ENCODE data around the gene SLC25A46. TPM values are rescaled to one million over a fixed set of nuclear protein-coding genes. Genes with fewer than 3 reads are reported as not detected.

SLC25A46 gene
- total RNA-seq, 1 experiment from 2014 or later, result 25.9 TPM

DNA sequence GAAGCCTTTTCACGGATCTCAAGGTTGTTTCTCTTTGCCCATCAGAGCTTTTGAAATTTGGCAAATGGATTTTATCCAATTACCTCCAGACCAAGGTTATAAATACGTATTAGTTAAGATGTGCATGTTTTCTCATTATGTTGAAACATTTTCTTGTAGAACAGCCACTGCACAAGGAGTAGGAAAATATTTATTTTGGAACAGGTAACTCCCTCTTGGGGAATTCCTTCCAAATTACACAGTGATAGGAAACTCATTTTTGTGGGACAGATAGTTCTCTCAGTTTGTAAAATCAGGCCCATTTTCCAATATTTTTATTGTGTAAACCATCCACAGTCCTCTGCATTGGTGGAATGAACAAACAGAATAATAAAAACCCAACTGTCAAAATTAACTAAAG is 35.3 kb upstream of the SLC25A46 start:
- H3K4me3 ChIP-seq (replicated peaks in 1 of 2; ENCODE audit: low read depth in 1 of 2, low read length in 2 of 2), result no peak overlapping the region
- no peak overlapping the region for H3K9ac ChIP-seq (ENCODE audit: low read length)
- H3K9me2 ChIP-seq (ENCODE audit: insufficient read depth), result no peaks in the 10 kb centered on the region
- POLR2A ChIA-PET, result no interaction called here
- H3K27me3 ChIP-seq (ENCODE audit: insufficient read depth, low read length), result no peaks in the 10 kb centered on the region
- ATAC-seq, result no peak
- no peaks in the 10 kb centered on the region for H3K9me3 ChIP-seq (ENCODE audit: control insufficient read depth in 1 of 2, insufficient read depth in 1 of 2, low read depth in 1 of 2, low read length in 2 of 2)
- no peaks in the 10 kb centered on the region for H3K79me2 ChIP-seq (ENCODE audit: insufficient read depth, low read length)
- no peak overlapping the region for H2AFZ ChIP-seq (ENCODE audit: low read depth, low read length, poor library complexity, severe bottlenecking)
- no peak overlapping the region for H3K4me2 ChIP-seq (ENCODE audit: low read length)
- no peak for DNase-seq (ENCODE audit: low read depth, low spot score)
- H4K20me1 ChIP-seq (ENCODE audit: insufficient read depth), result no peaks in the 10 kb centered on the region
- H3K27ac ChIP-seq (ENCODE audit: low read depth, low read length), result no peak overlapping the region
- no peaks in the 10 kb centered on the region for H3K36me3 ChIP-seq (ENCODE audit: control insufficient read depth in 1 of 2, insufficient read depth in 2 of 2, low read length in 2 of 2)
- no TSS peak for BruUV-seq (replicated peaks)
- H3K4me1 ChIP-seq (ENCODE audit: control insufficient read depth in 1 of 2, insufficient read depth in 2 of 2, low read length in 2 of 2), result no peaks in the 10 kb centered on the region
- RAD21 ChIA-PET (ENCODE audit: low non-redundant PET in 1 of 2, low total read pairs in 2 of 2, uncharacterized antibody in 2 of 2, unreplicated experiment in 2 of 2), result no interaction called here
- intact Hi-C loops (cut with micrococcal nuclease), result no loop called here
- no peak for TF ChIP-seq ATF3 (IDR thresholded peaks at IDR 0.05)
- no peak for TF ChIP-seq ZFX (IDR thresholded peaks at IDR 0.05)
- TF ChIP-seq RAD21 (IDR thresholded peaks at IDR 0.05; ENCODE audit: low read depth), result no peak
- TF ChIP-seq SIN3A (IDR thresholded peaks at IDR 0.05; ENCODE audit: low read depth), result no peak
- TF ChIP-seq POLR2A (IDR thresholded peaks at IDR 0.05; ENCODE audit: borderline replicate concordance, extremely low read depth, insufficient read depth, insufficient read length), result no peak
- no peak for TF ChIP-seq YY1 (IDR thresholded peaks at IDR 0.05; ENCODE audit: extremely low read depth, insufficient replicate concordance, low read depth, low read length)
- TF ChIP-seq, protein P1, sequence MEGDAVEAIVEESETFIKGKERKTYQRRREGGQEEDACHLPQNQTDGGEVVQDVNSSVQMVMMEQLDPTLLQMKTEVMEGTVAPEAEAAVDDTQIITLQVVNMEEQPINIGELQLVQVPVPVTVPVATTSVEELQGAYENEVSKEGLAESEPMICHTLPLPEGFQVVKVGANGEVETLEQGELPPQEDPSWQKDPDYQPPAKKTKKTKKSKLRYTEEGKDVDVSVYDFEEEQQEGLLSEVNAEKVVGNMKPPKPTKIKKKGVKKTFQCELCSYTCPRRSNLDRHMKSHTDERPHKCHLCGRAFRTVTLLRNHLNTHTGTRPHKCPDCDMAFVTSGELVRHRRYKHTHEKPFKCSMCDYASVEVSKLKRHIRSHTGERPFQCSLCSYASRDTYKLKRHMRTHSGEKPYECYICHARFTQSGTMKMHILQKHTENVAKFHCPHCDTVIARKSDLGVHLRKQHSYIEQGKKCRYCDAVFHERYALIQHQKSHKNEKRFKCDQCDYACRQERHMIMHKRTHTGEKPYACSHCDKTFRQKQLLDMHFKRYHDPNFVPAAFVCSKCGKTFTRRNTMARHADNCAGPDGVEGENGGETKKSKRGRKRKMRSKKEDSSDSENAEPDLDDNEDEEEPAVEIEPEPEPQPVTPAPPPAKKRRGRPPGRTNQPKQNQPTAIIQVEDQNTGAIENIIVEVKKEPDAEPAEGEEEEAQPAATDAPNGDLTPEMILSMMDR (IDR thresholded peaks at IDR 0.05 in 2 of 3, conservative IDR thresholded peaks at IDR 0.05 in 1 of 3; ENCODE audit: borderline replicate concordance in 1 of 3, insufficient read depth in 1 of 3, low read depth in 2 of 3, low read length in 2 of 3), result no peak
- TF ChIP-seq CEBPB (IDR thresholded peaks at IDR 0.05; ENCODE audit: low read depth), result no peak
- TF ChIP-seq TCF7L2 (IDR thresholded peaks at IDR 0.05; ENCODE audit: borderline replicate concordance, extremely low read depth, insufficient read depth, insufficient read length), result no peak
- no peak for TF ChIP-seq ELF1 (IDR thresholded peaks at IDR 0.05; ENCODE audit: borderline replicate concordance, low read depth)
- no peak for TF ChIP-seq ZBTB33 (IDR thresholded peaks at IDR 0.05; ENCODE audit: extremely low read depth, insufficient replicate concordance, low read length)
- TF ChIP-seq MAX (IDR thresholded peaks at IDR 0.05), result no peak
- TF ChIP-seq FOSL1 (IDR thresholded peaks at IDR 0.05; ENCODE audit: low read depth), result no peak
- no peak for TF ChIP-seq CBX3 (IDR thresholded peaks at IDR 0.05; ENCODE audit: low read depth)
- no peak for TF ChIP-seq JUND (IDR thresholded peaks at IDR 0.05)
- TF ChIP-seq SP1 (IDR thresholded peaks at IDR 0.05; ENCODE audit: low read depth), result no peak
- no peak for TF ChIP-seq EGR1 (IDR thresholded peaks at IDR 0.05; ENCODE audit: low read depth)
- no peak for TF ChIP-seq EZH2phosphoT487 (IDR thresholded peaks at IDR 0.05; ENCODE audit: borderline replicate concordance)
- no peak for TF ChIP-seq POLR2AphosphoS5 (IDR thresholded peaks at IDR 0.05; ENCODE audit: low read depth, low read length)
- CTCF ChIA-PET, result no interaction called here
